ENCODE results near the gene SLC35F3. TPM values are rescaled to one million over a fixed set of nuclear protein-coding genes. Genes with fewer than 3 reads are reported as not detected.

The SLC35F3 gene
- total RNA-seq, 1 donor from 2014 or later = 0.49 TPM

DNA sequence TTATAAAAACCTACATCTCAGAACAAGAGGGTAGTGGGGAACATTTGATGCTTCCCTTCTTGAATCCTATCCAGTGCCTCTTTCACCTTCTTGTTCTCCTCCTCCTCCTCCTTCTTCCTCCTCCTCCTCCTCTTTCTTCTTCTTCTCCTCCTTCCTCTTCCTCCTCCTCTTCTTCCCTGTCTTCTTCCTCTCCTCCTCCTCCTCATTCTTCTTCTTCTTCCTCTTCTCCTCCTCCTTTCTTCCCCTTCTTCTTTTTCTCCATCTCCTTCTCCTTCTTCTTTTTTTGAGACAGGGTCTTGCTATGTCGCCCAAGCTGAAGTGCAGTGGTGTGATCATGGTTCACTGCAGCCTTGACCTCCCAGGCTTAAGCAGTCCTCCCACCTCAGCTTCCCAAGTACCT lies 31.9 kb downstream of the SLC35F3 start:
- Histone ChIP-seq H3K27me3 (no peaks in the 10 kb centered on the region), H3K4me3 (no peak overlapping the region), H3K36me3 (no peaks in the 10 kb centered on the region), H3K9me3 (no peaks in the 10 kb centered on the region), H3K27ac (no peak overlapping the region), H3K4me1 (no peaks in the 10 kb centered on the region)
- DNase-seq (ENCODE audit: extremely low spot score in 2 of 2) = no peak
- TF ChIP-seq POLR2A (IDR thresholded peaks at IDR 0.05) = no peak
- no peak for TF ChIP-seq POLR2AphosphoS5 (IDR thresholded peaks at IDR 0.05; ENCODE audit: insufficient read depth in 1 of 2, low read depth in 1 of 2)
- TF ChIP-seq, protein P1, sequence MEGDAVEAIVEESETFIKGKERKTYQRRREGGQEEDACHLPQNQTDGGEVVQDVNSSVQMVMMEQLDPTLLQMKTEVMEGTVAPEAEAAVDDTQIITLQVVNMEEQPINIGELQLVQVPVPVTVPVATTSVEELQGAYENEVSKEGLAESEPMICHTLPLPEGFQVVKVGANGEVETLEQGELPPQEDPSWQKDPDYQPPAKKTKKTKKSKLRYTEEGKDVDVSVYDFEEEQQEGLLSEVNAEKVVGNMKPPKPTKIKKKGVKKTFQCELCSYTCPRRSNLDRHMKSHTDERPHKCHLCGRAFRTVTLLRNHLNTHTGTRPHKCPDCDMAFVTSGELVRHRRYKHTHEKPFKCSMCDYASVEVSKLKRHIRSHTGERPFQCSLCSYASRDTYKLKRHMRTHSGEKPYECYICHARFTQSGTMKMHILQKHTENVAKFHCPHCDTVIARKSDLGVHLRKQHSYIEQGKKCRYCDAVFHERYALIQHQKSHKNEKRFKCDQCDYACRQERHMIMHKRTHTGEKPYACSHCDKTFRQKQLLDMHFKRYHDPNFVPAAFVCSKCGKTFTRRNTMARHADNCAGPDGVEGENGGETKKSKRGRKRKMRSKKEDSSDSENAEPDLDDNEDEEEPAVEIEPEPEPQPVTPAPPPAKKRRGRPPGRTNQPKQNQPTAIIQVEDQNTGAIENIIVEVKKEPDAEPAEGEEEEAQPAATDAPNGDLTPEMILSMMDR (IDR thresholded peaks at IDR 0.05) = no peak
- intact Hi-C loops (cut with DNase I) = no loop called here

DNA sequence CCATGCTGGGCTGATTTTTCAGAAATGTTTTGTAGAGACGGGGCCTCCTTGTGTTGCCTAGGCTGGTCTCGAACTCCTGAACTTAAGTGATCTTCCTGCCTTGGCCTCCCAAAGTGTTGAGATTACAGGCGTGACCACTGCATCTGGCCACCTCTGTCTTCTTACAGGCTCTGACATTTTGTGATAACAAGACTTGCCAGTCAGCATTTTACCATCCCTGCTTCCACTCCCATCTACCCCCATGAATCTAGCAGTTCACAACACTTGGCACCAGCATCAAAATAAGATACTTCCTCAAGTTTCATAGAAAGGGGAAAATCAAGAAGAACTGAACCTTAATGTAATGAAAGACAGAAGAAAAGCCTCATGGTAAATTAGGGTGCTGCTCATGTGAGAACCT lies 32.4 kb downstream of the SLC35F3 start:
- no peak overlapping the region for H3K4me3 ChIP-seq
- TF ChIP-seq POLR2AphosphoS5 (IDR thresholded peaks at IDR 0.05; ENCODE audit: insufficient read depth in 1 of 2, low read depth in 1 of 2) (no peak), POLR2A (IDR thresholded peaks at IDR 0.05) (no peak)
- TF ChIP-seq, protein P1 (IDR thresholded peaks at IDR 0.05) = no peak
- intact Hi-C loops (cut with DNase I) = no loop called here
- H3K27ac ChIP-seq = no peak overlapping the region
- no peaks in the 10 kb centered on the region for H3K27me3 ChIP-seq
- no peaks in the 10 kb centered on the region for H3K4me1 ChIP-seq
- no peak for DNase-seq (ENCODE audit: extremely low spot score in 2 of 2)
- no peaks in the 10 kb centered on the region for H3K9me3 ChIP-seq
- H3K36me3 ChIP-seq = no peaks in the 10 kb centered on the region

DNA sequence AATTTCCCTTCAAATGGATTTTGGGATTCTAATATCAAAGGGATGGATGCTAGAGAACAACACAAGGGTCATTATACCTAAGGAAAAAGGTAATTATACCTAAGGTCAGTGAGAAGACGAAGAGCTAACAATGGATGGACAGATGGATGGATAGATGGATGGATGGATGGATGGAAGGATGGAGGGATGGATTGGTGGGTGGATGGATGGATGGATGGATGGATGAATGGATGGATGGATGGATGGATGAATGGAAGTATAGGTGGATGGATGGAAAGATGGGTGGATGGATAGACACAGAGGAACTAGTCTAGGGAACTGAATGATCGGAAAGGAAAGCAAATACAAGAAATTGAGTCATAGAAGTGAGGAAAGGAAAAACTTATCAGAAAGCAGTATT lies 34.0 kb downstream of the SLC35F3 start:
- intact Hi-C loops (cut with DNase I) = no loop called here
- TF ChIP-seq, protein P1 (IDR thresholded peaks at IDR 0.05) = no peak
- TF ChIP-seq POLR2A (IDR thresholded peaks at IDR 0.05) = no peak
- TF ChIP-seq POLR2AphosphoS5 (IDR thresholded peaks at IDR 0.05; ENCODE audit: insufficient read depth in 1 of 2, low read depth in 1 of 2) = no peak
- Histone ChIP-seq H3K9me3 (no peaks in the 10 kb centered on the region), H3K4me1 (no peaks in the 10 kb centered on the region), H3K27ac (no peak overlapping the region), H3K36me3 (no peaks in the 10 kb centered on the region), H3K4me3 (no peak overlapping the region), H3K27me3 (no peaks in the 10 kb centered on the region)
- no peak for DNase-seq (ENCODE audit: extremely low spot score in 2 of 2)

DNA sequence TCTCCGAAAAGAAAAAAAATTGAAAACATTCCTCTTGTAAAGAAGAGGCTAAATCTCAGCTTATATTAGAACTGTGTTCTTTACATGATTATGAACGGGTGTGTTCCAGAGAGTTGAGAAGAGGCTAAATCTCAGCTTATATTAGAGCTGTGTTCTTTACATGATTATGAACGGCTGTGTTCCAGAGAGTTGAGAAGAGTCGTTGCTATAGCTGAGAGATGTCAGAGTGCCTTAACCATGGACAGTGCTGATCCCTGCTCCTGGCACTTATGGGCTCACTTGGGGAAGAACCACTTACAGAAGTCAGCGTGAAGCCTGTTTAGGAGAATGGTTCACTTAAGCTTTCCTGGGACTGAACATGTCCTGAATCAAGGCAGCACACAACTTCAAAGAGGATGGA lies 35.0 kb downstream of the SLC35F3 start:
- DNase-seq (ENCODE audit: extremely low spot score in 2 of 2) = no peak
- intact Hi-C loops (cut with DNase I) = no loop called here
- no peak overlapping the region for H3K4me3 ChIP-seq
- H3K4me1 ChIP-seq = no peaks in the 10 kb centered on the region
- no peak for TF ChIP-seq POLR2AphosphoS5 (IDR thresholded peaks at IDR 0.05; ENCODE audit: insufficient read depth in 1 of 2, low read depth in 1 of 2)
- H3K36me3 ChIP-seq = no peaks in the 10 kb centered on the region
- H3K27ac ChIP-seq = no peak overlapping the region
- no peaks in the 10 kb centered on the region for H3K9me3 ChIP-seq
- H3K27me3 ChIP-seq = no peaks in the 10 kb centered on the region

DNA sequence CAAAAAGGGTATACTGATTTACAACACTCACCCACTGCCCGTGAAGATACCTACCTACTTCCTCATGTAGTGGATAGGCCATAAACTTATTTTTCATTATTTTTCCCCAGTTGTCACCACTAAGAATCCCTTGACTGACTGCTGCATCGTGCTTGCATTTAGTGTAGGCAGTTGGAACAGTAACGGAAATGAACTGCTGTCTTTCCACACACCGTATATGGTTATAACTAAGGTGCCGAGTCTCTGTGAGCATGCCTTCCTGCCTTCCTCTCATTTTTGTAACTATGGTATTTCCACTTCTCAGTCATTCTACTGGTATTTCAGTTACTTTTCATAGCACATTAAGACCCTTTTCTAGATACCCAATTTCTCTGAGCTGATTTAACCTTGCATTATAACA lies 36.4 kb downstream of the SLC35F3 start:
- Histone ChIP-seq H3K4me1 (no peaks in the 10 kb centered on the region), H3K27ac (no peak overlapping the region), H3K27me3 (no peaks in the 10 kb centered on the region), H3K4me3 (no peak overlapping the region), H3K9me3 (no peaks in the 10 kb centered on the region), H3K36me3 (no peaks in the 10 kb centered on the region)
- TF ChIP-seq POLR2A (IDR thresholded peaks at IDR 0.05) (no peak), POLR2AphosphoS5 (IDR thresholded peaks at IDR 0.05; ENCODE audit: insufficient read depth in 1 of 2, low read depth in 1 of 2) (no peak)
- TF ChIP-seq, protein P1 (IDR thresholded peaks at IDR 0.05) = no peak
- intact Hi-C loops (cut with DNase I) = no loop called here
- no peak for DNase-seq (ENCODE audit: extremely low spot score in 2 of 2)

DNA sequence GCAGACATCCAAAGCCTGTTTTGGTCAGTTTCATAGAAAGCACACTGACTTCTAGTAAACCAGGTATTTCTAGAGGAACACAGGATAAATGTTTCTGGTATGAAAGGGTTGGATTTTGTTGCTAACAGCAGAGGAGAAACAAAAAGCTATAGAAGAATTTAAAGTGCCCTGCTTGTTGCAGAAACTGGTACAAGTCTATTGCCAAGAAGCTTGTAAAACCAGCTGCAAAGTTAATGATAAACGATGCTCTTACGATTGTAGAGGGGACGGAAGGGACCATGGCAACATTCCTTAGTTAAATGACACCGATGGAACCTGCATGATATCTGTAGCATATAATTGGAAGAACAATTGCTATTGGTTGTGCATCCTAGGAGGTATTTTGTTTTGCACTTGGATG lies 40.1 kb downstream of the SLC35F3 start:
- Histone ChIP-seq H3K36me3 (no peaks in the 10 kb centered on the region), H3K4me1 (no peaks in the 10 kb centered on the region), H3K9me3 (no peaks in the 10 kb centered on the region), H3K4me3 (no peak overlapping the region), H3K27ac (no peak overlapping the region), H3K27me3 (no peaks in the 10 kb centered on the region)
- intact Hi-C loops (cut with DNase I) = no loop called here
- no peak for DNase-seq (ENCODE audit: extremely low spot score in 2 of 2)
- no peak for TF ChIP-seq POLR2A (IDR thresholded peaks at IDR 0.05)
- TF ChIP-seq, protein P1 (IDR thresholded peaks at IDR 0.05) = no peak
- no peak for TF ChIP-seq POLR2AphosphoS5 (IDR thresholded peaks at IDR 0.05; ENCODE audit: insufficient read depth in 1 of 2, low read depth in 1 of 2)
